ENCODE measurements around the gene TTLL11.

TTLL11 gene

DNA sequence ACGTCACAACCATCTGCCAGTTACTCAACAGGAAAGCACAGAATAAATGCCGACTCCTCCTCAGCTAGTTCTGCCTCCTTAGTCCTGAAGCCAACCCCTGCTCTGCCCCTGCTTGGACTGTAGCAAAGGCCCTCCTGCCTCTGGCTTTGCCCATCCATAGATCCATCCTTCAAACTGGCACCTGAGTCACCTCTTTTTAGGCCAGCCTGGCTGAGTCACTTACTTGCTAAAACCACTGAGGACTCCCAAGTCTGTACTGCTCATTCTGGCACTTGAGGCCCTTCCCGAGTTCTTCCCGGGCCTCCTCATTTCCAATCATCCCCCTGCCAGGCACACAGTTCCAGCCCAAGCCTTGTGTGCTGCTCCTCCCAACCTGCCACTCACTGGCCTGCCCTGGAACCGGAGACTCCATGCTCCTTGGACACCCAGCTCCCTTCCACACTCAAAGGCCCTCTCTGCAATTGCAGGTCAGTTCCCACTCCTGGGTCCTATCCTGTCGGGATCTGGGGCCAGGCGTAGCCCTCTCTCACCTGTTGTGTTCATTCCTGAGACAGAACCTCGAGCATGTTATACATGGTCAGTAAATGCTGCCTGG lies 221.6 kb downstream of the TTLL11 start:
- H3K4me3 ChIP-seq (ENCODE audit: low read length) = no peak overlapping the region
- TF ChIP-seq, protein P1, sequence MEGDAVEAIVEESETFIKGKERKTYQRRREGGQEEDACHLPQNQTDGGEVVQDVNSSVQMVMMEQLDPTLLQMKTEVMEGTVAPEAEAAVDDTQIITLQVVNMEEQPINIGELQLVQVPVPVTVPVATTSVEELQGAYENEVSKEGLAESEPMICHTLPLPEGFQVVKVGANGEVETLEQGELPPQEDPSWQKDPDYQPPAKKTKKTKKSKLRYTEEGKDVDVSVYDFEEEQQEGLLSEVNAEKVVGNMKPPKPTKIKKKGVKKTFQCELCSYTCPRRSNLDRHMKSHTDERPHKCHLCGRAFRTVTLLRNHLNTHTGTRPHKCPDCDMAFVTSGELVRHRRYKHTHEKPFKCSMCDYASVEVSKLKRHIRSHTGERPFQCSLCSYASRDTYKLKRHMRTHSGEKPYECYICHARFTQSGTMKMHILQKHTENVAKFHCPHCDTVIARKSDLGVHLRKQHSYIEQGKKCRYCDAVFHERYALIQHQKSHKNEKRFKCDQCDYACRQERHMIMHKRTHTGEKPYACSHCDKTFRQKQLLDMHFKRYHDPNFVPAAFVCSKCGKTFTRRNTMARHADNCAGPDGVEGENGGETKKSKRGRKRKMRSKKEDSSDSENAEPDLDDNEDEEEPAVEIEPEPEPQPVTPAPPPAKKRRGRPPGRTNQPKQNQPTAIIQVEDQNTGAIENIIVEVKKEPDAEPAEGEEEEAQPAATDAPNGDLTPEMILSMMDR (conservative IDR thresholded peaks at IDR 0.05; ENCODE audit: low read depth, low read length) = no peak
- no peak for DNase-seq (ENCODE audit: low read depth)

GRCh38 chr9:121870271-121870670 lies 222.8 kb downstream of the TTLL11 start:
- no peak overlapping the region for H3K4me3 ChIP-seq (ENCODE audit: low read length)
- TF ChIP-seq, protein P1 (conservative IDR thresholded peaks at IDR 0.05; ENCODE audit: low read depth, low read length) = no peak
- DNase-seq (ENCODE audit: low read depth) = no peak

- no peak for DNase-seq (ENCODE audit: low read depth)
- H3K4me3 ChIP-seq (ENCODE audit: low read length) = no peak overlapping the region
- TF ChIP-seq, protein P1 (conservative IDR thresholded peaks at IDR 0.05; ENCODE audit: low read depth, low read length) = no peak
Observed at GRCh38 chr9:121868626-121869025, 224.5 kb downstream of the TTLL11 start.

- H3K4me3 ChIP-seq (ENCODE audit: low read length) = no peak overlapping the region
- TF ChIP-seq, protein P1 (conservative IDR thresholded peaks at IDR 0.05; ENCODE audit: low read depth, low read length) = no peak
- no peak for DNase-seq (ENCODE audit: low read depth)
Observed at GRCh38 chr9:121866927-121867326, 226.2 kb downstream of the TTLL11 start.

- DNase-seq (ENCODE audit: low read depth) = no peak
- TF ChIP-seq, protein P1 (conservative IDR thresholded peaks at IDR 0.05; ENCODE audit: low read depth, low read length) = no peak
- H3K4me3 ChIP-seq (ENCODE audit: low read length) = no peak overlapping the region
Observed at GRCh38 chr9:121865884-121866283, 227.2 kb downstream of the TTLL11 start.

DNA sequence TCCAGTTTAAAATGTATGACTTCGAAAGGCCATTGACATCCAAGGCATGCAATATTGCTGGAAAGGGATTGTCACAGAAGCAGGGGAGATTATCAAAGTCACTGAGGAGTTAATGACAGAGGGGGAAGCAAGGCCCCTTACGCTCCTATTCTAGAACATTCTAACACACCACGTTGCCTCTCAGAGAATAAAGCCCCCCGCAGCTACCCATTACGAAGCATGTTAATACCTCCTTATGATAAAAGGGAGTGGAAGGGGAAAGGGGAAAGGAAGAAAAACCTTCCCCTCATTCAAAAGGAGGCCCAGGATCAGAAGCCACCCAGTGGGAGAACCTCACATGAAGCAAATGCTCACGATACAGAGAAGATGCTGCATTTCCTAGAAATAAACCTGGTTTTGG lies 228.0 kb downstream of the TTLL11 start:
- DNase-seq (ENCODE audit: low read depth) = no peak
- no peak overlapping the region for H3K4me3 ChIP-seq (ENCODE audit: low read length)
- TF ChIP-seq, protein P1 (conservative IDR thresholded peaks at IDR 0.05; ENCODE audit: low read depth, low read length) = no peak

DNA sequence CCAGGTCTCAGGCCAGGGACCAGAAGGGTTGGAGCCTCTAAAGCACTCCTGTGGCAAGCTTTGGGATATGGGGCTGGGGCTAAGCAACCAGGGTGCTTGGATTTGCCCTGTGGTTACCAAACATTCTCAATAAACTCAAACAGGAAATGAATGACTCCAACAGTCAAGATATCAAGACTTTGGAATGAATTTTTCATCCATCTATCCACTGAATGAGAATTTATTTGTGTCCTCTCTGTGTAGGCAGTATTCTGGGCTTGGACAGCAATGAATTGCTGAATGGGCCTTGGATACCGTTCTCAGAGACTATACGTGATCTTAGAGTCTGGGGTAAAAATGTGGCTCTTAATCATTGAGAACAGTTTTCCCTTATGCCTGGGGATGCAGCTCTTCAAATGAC lies 229.2 kb downstream of the TTLL11 start:
- TF ChIP-seq, protein P1 (conservative IDR thresholded peaks at IDR 0.05; ENCODE audit: low read depth, low read length) = no peak

More for the DNA sequence above, 229.2 kb downstream of the TTLL11 start:
- no peak for DNase-seq (ENCODE audit: low read depth)
- H3K4me3 ChIP-seq (ENCODE audit: low read length) = no peak overlapping the region

Measured in retinal pigment epithelial cell (primary cell).